GM18498 (cell line): ENCODE measurements around the gene ZNF584.
"Not testable (repeated sequence)": the region's sequence is repeated elsewhere in the genome, so short reads cannot be mapped to it uniquely, and the experiment has no call there.

ENCODE experiments used
- ATAC-seq: cut with Tn5 transposase; IDR thresholded peaks from one replicate; pipeline ENCODE4 v1.9.1; 2021; ENCODE audit warnings: mild to moderate bottlenecking, moderate library complexity; ENCODE audit not compliant: unreplicated experiment

Gene ZNF584

DNA sequence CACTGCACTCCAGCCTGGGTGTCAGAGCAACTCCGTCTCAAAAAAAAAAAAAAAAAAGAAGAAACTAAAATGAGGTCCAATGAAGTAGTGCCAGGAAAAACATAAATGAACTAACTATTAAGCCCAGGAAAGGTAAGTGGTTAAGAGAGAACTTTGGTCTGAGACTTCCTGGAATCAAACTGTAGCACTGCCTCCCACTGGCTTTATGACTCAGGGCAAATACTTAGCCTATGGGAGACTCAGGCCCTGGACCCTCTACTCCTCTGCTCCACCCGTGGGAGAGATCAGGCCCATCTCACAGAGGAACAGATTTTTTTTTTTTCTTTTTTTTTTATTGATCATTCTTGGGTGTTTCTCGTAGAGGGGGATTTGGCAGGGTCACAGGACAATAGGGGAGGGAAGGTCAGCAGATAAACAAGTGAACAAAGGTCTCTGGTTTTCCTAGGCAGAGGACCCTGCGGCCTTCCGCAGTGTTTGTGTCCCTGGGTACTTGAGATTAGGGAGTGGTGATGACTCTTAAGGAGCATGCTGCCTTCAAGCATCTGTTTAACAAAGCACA, 4.5 kb upstream of the ZNF584 start:
- ATAC-seq: not testable (repeated sequence)

DNA sequence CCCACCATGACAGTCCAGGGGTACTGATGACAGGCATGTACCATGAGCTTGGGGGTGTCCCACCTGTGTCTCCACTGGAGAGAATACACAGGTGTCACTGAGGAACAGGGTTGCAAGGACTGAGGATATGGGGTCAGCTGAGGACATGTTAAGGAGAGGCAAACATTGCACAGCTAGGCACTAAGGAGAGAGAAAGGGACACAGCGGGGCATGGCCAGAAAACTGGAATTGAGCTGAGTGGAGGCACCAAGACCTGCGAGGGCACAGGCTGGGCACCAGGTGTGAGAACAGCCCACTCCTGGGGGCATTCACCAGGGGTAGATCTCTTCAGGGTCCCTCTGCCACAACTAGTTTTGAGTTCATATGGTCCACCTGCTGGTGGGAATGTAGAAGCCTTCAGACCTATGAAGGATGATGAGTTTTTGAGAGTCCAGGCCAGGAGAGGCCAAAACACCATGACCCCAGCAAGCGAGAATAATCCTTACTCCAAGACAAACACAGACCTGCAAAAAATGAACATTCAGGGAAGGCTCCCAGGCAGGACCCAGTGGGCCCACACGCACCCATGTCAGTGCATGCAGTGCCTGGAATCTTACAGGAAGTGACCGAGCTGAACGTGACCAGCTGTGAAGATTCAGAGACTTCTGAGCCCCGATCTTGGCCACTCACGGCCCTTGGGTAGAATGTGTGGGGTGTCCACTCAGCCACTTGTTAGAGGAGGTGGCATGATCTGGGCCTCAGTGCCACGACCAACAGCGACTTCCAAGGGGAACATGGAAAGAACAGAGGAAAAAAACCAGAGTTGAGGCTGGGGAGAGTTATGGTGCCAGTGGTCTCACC, 1.4 kb upstream of the ZNF584 start:
- ATAC-seq: no peak

DNA sequence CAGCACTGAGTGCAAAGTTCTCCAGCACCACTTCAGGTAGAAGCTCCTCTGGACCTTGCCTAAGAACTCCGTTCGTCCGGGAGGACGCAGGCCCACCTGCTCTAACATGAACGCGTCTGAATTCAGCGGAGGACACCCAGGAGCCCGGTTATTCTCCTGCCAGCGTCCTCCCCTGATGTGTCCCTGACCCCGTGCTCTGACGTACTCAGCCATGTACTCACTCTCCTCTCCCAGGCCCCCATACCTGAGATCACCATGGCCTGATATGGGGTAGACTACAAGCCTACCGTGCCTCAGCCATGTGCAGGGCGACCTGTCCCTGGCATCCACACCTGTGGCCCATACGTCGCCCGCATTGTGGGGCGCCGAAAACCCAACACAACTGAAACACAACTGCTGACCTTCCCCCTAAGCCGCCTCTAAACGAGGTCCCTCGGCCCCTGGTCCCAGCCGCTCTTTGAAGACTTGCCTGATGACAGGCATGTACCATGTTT, 744 bp upstream of the ZNF584 start:
- ATAC-seq: no peak

DNA sequence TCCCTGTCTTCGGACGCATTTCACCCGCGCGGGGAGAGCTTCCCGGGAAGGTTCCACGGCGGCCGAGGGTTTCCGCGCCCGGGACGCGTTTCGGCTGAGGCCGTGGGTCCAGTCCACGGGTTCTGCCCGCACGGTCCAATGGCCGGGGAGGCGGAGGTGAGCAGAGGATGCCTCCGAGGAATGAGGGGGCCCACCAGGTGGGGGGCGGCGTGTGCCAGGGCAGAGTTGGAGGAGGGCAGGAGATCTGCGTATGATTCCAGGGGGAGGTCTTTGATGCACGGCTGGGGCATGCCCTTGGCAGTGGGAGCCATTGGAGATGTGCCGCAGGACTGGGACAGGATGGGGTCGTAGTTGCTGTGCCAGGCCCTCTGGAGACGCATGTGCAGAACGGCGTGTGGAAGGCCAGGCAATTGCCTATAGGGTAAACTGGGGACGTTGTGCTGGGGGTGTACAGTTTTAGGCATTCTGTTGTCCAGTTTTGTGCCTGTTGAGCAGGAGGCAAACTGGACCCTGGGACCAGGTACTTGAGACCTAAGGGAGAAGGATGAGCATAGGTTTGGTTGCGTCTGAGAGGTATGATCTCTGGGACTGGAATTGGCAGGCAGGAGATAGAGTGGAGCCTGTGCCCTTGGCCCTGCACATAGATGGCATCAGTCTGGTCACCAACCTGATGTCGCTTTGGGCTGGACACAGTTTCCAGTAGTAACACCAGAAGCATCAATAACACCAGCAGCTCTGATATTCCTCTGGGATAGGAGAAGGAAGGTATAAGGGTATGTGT, 751 bp downstream of the ZNF584 start:
- peak; percentile 3 for ATAC-seq

DNA sequence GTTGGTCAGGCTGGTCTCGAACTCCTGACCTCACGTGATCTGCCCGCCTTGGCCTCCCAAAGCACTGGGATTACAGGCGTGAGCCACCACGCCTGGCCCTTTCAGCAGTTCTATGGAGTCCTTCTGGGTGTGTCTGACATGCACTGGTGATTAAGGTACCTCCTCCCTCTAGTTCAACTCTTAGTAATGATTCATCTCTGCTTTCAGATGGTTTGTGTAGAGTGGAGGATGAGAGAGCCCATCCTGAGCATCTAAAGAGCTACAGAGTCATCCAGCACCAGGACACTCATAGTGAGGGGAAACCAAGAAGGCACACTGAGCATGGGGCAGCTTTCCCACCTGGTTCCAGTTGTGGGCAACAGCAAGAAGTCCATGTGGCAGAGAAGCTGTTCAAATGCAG, 8.2 kb downstream of the ZNF584 start:
- ATAC-seq: no peak

DNA sequence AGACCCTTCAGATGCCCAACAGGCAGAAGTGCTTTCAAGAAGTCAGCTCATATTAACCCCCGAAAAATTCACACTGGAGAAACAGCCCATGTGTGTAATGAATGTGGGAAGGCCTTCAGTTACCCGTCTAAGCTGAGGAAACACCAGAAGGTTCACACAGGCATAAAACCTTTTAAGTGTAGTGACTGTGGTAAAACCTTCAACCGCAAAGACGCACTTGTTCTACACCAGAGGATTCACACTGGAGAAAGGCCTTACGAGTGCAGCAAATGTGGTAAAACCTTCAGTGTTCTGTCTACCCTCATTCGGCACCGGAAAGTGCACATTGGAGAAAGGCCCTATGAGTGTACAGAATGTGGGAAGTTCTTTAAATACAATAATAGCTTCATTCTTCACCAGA, 8.6 kb downstream of the ZNF584 start:
- no peak for ATAC-seq

DNA sequence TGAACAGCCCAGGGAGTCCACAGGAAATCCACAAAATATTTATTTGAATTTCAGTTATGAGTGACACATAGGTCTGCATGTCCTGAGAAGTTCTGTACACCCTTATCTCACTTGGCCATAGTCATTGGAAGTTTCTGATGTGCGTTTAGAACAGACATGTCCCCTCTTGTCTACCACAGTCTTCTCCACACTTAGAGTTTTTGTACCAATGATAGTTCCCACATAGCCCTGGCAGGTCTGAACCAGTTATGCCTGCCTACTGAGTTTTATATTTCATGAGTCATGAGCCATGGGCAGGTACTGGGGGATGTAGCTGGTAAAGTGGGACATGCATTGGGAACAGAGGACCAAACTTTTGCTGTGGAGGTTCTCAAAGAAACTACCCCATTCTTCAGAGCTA, 20.2 kb downstream of the ZNF584 start:
- no peak for ATAC-seq

DNA sequence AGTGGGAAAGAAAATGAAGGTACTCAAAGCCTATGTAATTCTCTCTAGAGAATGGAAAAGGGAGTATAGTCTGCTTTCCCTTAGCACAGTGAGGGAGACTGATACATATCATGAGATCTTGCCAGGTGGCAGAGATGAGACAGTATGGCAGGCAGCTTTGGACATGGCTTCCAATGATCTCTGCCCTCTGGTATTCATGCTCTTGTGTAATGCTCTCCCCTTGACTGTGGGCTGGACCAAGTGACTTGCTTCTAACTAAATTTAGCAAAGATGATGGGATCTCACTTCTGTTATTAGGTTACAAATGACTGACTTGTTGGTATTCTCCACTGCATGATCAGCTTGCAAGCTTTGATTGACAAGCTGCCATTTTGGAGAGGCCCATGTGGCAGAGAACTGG, 21.3 kb downstream of the ZNF584 start:
- no peak for ATAC-seq

DNA sequence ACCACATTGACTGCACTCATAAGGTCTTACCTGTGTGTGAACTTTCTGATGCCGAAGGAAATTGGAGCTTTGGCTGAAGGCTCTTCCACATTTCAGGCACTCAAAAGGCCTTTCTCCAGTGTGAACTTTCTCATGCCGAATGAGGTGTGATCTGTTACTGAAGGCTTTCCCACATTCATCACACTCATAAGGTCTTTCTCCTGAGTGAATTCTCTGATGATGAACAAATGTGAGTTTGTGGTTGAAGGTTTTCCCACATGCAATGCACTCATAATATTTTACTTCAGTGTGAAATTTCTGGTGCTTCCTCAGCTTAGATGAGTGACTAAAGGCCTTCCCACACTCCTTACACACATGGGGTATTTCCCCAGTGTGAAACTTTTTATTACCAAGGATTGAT, 25.8 kb downstream of the ZNF584 start:
- ATAC-seq: no peak

DNA sequence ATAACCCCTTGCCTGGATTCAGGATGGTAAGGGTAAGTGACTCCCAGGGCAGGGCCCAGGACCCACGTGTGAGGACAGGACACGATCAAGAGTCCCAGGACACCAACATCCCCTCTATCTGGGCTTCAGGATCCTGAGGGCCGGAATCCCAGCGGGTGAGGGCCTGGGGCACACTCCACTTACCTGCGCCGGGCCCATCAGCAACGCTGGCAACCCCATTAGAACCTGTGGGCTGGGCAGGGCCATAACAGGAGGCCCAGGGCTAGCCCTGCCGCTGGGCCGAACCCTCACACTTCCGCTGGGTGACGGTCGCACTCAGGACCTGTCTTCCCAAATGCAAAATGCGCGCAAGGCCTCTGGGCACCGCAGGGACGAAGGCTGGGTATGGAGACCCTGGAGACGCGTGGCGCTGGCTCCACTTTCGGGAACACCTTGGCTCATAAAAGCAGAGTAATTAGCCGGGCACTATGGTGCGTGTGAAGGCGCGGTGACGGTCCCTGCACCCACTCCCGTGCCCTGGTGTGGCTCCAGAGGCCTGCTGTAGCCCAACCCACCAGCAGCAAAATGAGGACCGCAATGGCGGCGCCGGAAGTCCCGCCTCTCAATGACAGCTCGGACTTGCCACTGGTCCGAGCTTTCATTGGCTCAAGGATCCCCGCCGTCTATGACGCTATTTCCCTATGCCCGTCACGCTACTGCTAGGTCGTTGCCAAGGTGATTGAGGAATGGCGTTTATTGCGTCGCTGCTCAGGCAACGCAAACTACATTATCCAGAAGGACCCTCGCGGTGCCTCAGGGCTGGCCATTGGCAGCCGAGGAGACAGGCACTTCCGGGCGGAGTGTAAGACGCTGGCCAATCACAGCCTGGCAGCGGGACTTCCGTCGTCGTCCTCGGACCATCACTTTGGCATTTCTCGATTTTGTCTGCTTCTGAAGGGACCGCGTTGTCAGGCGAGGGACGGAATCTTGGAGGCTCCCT, 31.4 kb downstream of the ZNF584 start, which contains the start of gene ZNF132:
Gene ZNF132, minus strand, starts transcription at position 578 of the 979 bp plus-strand sequence. Its CDS starts 332 bp downstream, at position 246.
- peak; percentile 94 for ATAC-seq

DNA sequence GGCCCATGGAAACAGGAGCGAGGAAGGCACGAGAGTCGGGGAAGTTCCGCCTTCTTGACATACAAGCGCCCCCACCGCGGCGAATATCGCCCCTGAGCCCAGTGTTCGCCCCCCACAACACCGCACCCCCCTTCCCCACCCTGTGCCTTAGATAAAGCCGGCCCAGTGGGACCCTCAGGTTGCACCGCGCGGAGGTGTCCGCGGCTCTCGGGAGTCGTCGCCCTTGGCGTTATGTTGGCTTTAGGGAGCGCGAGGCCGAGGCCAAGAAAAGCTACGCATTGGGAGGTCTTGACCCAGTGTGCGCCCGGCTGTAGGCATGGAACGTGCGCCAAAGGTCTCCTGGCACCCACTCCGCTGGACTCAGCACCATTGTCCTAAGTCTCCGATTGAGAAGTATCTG, 32.1 kb downstream of the ZNF584 start:
- no peak for ATAC-seq

DNA sequence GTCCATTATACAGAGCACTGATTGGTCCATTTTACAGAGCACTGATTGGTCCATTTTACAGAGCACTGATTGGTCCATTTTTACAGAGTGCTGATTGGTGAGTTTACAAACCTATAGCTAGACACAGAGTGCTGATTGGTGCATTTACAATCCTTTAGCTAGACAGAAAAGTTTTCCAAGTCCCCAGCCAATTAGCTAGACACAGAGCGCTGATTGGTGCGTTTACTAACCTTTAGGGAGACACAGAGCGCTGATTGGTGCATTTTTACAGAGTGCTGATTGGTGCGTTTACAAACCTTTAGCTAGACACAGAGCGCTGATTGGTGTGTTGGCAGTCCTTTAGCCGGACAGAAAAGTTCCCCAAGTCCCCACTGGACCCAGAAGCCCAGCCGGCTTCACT, 34.5 kb downstream of the ZNF584 start:
- not testable (repeated sequence) for ATAC-seq

DNA sequence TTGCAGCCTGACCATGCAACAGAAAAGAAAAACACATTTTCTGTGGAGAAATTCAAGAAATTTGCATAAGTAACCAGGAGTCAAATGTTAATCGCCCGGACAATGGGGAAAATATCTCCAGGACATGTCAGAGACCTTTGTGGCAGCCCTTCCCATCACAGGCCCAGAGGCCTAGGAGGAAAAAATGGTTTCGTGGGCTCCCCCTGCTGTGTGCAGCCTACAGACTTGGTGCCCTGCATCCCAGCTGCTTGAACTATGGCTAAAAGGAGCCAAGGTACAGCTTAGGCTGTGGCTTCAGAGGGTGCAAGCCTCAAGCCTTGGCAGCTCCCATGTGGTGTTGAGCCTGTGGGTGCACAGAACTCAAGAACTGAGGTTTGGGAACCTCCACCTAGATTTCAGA, 40.4 kb downstream of the ZNF584 start:
- not testable (repeated sequence) for ATAC-seq

DNA sequence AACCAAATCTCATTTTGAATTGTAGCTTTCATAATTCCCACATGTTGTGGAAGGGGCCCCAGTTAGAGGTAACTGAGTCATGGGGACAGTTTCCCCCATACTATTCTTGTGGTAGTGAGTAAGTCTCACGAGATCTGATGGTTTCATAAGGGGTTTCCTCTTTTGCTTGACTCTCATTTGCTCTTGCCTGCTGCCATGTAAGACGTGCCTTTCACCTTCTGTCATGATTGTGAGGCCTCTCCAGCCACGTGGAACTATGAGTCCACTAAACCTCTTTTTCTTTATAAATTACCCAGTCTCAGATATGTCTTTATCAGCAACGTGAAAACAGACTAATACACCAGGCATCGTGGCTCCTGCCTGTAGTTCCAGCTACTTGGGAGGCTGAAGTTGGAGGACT, 41.5 kb downstream of the ZNF584 start:
- not testable (repeated sequence) for ATAC-seq

DNA sequence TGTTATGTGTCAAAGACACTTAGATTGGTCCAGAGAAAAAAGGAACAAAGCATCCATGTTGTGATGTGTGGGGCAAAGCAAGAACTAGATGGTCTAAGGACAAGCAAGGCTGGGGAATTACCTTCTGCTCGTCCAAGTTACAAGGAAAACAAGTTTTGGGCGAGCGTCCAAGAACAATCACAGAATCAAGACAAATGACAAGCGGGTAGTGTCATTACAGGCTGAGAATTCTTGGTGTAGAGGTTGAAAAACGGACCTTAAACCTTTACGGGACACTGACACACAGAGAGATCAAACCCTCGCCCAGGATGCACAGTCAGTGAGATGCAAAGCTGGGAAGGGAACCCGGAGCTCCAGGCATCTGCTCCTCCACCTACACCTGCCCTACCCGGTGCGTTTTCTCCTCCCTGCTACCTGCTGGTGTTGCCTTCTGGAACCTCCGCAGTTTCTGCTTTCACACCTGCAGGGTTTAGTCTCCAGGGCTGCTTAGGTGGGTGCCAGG, 42.5 kb downstream of the ZNF584 start:
- ATAC-seq: no peak

DNA sequence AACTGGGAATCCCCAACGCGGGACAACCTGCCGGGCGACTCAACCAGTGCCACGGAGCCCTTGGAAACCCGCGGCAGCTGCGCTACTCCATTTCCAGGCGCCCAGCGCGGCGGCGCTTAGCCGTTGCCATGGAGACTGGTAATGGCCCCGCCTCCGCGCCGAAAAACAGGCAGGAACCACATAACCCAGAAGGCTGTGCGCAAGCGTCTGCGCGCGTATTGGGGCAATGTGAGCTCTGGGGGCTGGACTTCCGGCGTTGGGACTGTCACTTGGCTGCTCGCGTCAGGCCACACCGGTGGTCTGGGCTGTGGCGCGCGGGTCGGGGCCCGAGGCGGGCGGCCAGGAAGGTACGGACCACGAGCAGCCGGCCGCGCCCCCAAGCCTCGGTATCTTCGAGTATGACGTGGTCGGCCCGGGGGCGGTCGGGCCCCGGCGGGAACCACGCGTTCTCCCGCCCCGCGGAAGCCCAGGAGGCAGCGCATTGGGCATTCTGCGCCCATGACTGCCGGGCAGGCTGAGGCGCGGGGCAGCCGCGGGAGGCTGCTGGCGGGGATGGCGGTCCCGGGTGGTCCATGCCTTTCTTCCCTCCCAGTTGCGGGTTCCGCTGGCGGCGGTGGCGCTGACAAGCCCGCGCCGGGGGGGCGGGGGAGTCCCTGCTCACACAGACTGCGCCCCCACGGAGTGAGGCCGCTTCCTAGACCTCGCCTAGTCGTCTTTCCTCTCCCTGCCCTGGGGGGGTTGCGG, 43.1 kb downstream of the ZNF584 start, which contains the start of gene ZNF324B:
Gene ZNF324B, plus strand, starts transcription at position 265 of the 744 bp plus-strand sequence. CDS start 2,080 bp downstream, outside the sequence.
- peak; percentile 94 for ATAC-seq

DNA sequence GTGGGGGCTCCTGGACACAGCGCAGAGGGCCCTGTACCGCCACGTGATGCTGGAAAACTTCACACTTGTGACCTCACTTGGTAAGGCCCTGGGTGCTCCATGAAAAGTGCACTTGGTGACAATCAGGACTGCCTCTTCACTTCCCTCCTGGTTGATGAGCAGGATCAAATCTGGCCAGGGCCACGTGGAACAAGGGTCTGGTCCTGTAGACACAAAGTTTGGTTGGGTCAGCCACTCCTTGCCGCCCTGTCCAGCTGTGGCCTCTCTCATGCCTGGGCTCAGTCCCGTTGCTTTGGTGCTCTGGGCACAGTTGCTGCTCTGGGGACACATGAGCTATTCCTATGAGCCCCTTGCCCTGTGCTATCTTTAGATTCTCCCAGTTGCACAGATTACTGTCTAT, 45.3 kb downstream of the ZNF584 start:
- ATAC-seq: no peak

DNA sequence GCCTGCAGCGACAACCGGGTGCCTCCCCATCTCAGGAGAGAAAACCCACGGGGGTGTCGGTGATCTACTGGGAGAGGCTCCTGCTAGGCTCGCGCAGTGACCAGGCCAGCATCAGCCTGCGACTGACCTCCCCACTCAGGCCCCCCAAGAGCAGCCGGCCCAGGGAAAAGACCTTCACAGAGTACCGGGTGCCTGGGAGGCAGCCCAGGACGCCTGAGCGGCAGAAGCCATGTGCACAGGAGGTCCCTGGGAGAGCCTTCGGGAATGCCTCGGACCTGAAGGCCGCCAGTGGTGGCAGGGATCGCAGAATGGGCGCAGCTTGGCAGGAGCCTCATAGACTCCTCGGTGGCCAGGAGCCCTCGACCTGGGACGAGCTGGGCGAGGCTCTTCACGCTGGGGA, 46.9 kb downstream of the ZNF584 start:
- ATAC-seq: no peak

DNA sequence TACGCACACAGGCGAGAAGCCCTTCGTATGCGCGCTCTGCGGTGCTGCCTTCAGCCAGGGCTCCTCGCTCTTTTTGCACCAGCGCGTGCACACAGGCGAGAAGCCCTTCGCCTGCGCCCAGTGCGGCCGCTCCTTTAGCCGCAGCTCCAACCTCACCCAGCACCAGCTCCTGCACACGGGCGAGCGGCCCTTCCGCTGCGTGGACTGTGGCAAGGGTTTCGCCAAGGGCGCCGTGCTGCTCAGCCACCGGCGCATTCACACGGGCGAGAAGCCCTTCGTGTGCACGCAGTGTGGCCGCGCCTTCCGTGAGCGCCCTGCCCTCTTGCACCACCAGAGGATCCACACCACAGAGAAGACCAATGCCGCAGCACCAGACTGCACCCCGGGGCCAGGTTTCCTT, 47.7 kb downstream of the ZNF584 start:
- no peak for ATAC-seq
